Activated naive CD8-positive, alpha-beta T cell (primary cell): Measurements from ENCODE around the gene ZBED2.
"Not testable (repeated sequence)": the region's sequence is repeated elsewhere in the genome, so short reads cannot be mapped to it uniquely, and the experiment has no call there.

ENCODE experiments used
- H3K27ac Mint-ChIP-seq: one replicate; pipeline ENCODE4 v1.8.0; 2021; ENCODE audit warnings: mixed read lengths
- H3K27me3 Mint-ChIP-seq: one replicate; pipeline ENCODE4 v1.8.0; 2021; ENCODE audit warnings: mixed read lengths
- H3K36me3 Mint-ChIP-seq: one replicate; pipeline ENCODE4 v1.8.0; 2021; ENCODE audit warnings: mixed read lengths
- H3K4me1 Mint-ChIP-seq: one replicate; pipeline ENCODE4 v1.8.0; 2021; ENCODE audit warnings: low read depth, mixed read lengths
- H3K4me3 Mint-ChIP-seq: one replicate; pipeline ENCODE4 v1.8.0; 2021; ENCODE audit warnings: mild to moderate bottlenecking, mixed read lengths
- H3K9me3 Mint-ChIP-seq: one replicate; pipeline ENCODE4 v1.8.0; 2021; ENCODE audit warnings: low read depth, mixed read lengths

Gene ZBED2

GRCh38 chr3:111571907-111572460 lies 23.2 kb downstream of the ZBED2 start:
- Mint-ChIP-seq H3K4me1 (peaks cover 74% of the 10 kb centered on the region), H3K4me3 (peak overlapping the region; percentile 20), H3K27ac (peak overlapping the region; percentile 75), H3K36me3 (peaks cover 22% of the 10 kb centered on the region), H3K27me3 (no peaks in the 10 kb centered on the region), H3K9me3 (no peaks in the 10 kb centered on the region)

GRCh38 chr3:111571282-111571681 lies 23.9 kb downstream of the ZBED2 start:
- Mint-ChIP-seq H3K9me3 (no peaks in the 10 kb centered on the region), H3K4me3 (no peak overlapping the region), H3K4me1 (peaks cover 76% of the 10 kb centered on the region), H3K27ac (peak overlapping the region; percentile 75), H3K27me3 (no peaks in the 10 kb centered on the region), H3K36me3 (peaks cover 22% of the 10 kb centered on the region)

- H3K27me3 Mint-ChIP-seq, result no peaks in the 10 kb centered on the region
- peaks cover 75% of the 10 kb centered on the region for H3K4me1 Mint-ChIP-seq
- H3K4me3 Mint-ChIP-seq, result no peak overlapping the region
- H3K27ac Mint-ChIP-seq, result peak overlapping the region; percentile 75
- peaks cover 18% of the 10 kb centered on the region for H3K36me3 Mint-ChIP-seq
- no peaks in the 10 kb centered on the region for H3K9me3 Mint-ChIP-seq
These were observed 24.6 kb downstream of the ZBED2 start for GRCh38 chr3:111570404-111571030.

GRCh38 chr3:111568911-111569310 lies 26.2 kb downstream of the ZBED2 start:
- Mint-ChIP-seq H3K36me3 (peaks cover 15% of the 10 kb centered on the region), H3K9me3 (no peaks in the 10 kb centered on the region), H3K27ac (no peak overlapping the region), H3K4me3 (no peak overlapping the region), H3K27me3 (no peaks in the 10 kb centered on the region), H3K4me1 (peaks cover 83% of the 10 kb centered on the region)

- H3K4me3 Mint-ChIP-seq, result peak overlapping the region; percentile 20
- peaks cover 13% of the 10 kb centered on the region for H3K36me3 Mint-ChIP-seq
- H3K9me3 Mint-ChIP-seq, result no peaks in the 10 kb centered on the region
- H3K4me1 Mint-ChIP-seq, result peaks cover 83% of the 10 kb centered on the region
- no peak overlapping the region for H3K27ac Mint-ChIP-seq
- H3K27me3 Mint-ChIP-seq, result no peaks in the 10 kb centered on the region
These were observed 26.8 kb downstream of the ZBED2 start for GRCh38 chr3:111568355-111568754.

- peaks cover 82% of the 10 kb centered on the region for H3K4me1 Mint-ChIP-seq
- H3K9me3 Mint-ChIP-seq, result no peaks in the 10 kb centered on the region
- no peaks in the 10 kb centered on the region for H3K27me3 Mint-ChIP-seq
- peaks cover 9% of the 10 kb centered on the region for H3K36me3 Mint-ChIP-seq
- peak overlapping the region; percentile 73 for H3K27ac Mint-ChIP-seq
- no peak overlapping the region for H3K4me3 Mint-ChIP-seq
These were observed 28.3 kb downstream of the ZBED2 start for GRCh38 chr3:111566844-111567243.

GRCh38 chr3:111561902-111562301 lies 33.2 kb downstream of the ZBED2 start:
- Mint-ChIP-seq H3K4me1 (peaks cover 46% of the 10 kb centered on the region), H3K27ac (peak overlapping the region; percentile 34)
- H3K27me3 Mint-ChIP-seq, H3K36me3 Mint-ChIP-seq, H3K4me3 Mint-ChIP-seq, H3K9me3 Mint-ChIP-seq: not testable (repeated sequence)

GRCh38 chr3:111548756-111549155 lies 46.4 kb downstream of the ZBED2 start:
- H3K4me3 Mint-ChIP-seq, result no peak overlapping the region
- peaks cover 14% of the 10 kb centered on the region for H3K36me3 Mint-ChIP-seq
- no peaks in the 10 kb centered on the region for H3K27me3 Mint-ChIP-seq
- H3K4me1 Mint-ChIP-seq, result peaks cover 44% of the 10 kb centered on the region
- no peak overlapping the region for H3K27ac Mint-ChIP-seq
- no peaks in the 10 kb centered on the region for H3K9me3 Mint-ChIP-seq

GRCh38 chr3:111548092-111548491 lies 47.1 kb downstream of the ZBED2 start:
- Mint-ChIP-seq H3K4me3 (no peak overlapping the region), H3K27ac (no peak overlapping the region), H3K36me3 (peaks cover 14% of the 10 kb centered on the region), H3K9me3 (no peaks in the 10 kb centered on the region), H3K27me3 (no peaks in the 10 kb centered on the region), H3K4me1 (peaks cover 43% of the 10 kb centered on the region)

- Mint-ChIP-seq H3K4me1 (peaks cover 46% of the 10 kb centered on the region), H3K27me3 (no peaks in the 10 kb centered on the region), H3K27ac (no peak overlapping the region), H3K36me3 (peaks cover 14% of the 10 kb centered on the region), H3K9me3 (no peaks in the 10 kb centered on the region), H3K4me3 (no peak overlapping the region)
These were observed 47.5 kb downstream of the ZBED2 start for GRCh38 chr3:111547631-111548030.

GRCh38 chr3:111545349-111545748 lies 49.8 kb downstream of the ZBED2 start:
- H3K27ac Mint-ChIP-seq, result no peak overlapping the region
- H3K36me3 Mint-ChIP-seq, result peaks cover 14% of the 10 kb centered on the region
- H3K4me3 Mint-ChIP-seq, result no peak overlapping the region
- H3K9me3 Mint-ChIP-seq, result no peaks in the 10 kb centered on the region
- no peaks in the 10 kb centered on the region for H3K27me3 Mint-ChIP-seq
- peaks cover 69% of the 10 kb centered on the region for H3K4me1 Mint-ChIP-seq
